HEK293T (cell line): Measurements from ENCODE around the gene MYOZ3.

Source experiments
- ELF4 ChIP-seq: fragments of 450-650 bp; IDR thresholded peaks from 2 replicates; pipeline ENCODE4 v1.6.1; 2017; ENCODE audit warnings: antibody characterized with exemption
- FOXA1 ChIP-seq: fragments of 450-650 bp; IDR thresholded peaks from 2 replicates; pipeline ENCODE4 v1.6.1; 2016; ENCODE audit warnings: mild to moderate bottlenecking
- FOXM1 ChIP-seq: fragments of 450-650 bp; IDR thresholded peaks from 2 replicates; pipeline ENCODE4 v1.6.1; 2017; ENCODE audit warnings: mild to moderate bottlenecking, borderline replicate concordance
- HDGF ChIP-seq: fragments of 450-650 bp; IDR thresholded peaks from 2 replicates; pipeline ENCODE4 v1.6.1; 2017; ENCODE audit warnings: antibody characterized with exemption, borderline replicate concordance
- SP1 ChIP-seq: fragments of 450-650 bp; IDR thresholded peaks from 2 replicates; pipeline ENCODE4 v1.6.1; 2017
- SUZ12 ChIP-seq: fragments of 450-650 bp; IDR thresholded peaks from 2 replicates; pipeline ENCODE4 v1.6.1; 2016; ENCODE audit warnings: mild to moderate bottlenecking
- TARDBP ChIP-seq: fragments of 450-650 bp; IDR thresholded peaks from 2 replicates; pipeline ENCODE4 v1.6.1; 2016
- ZNF384 ChIP-seq: fragments of 450-650 bp; IDR thresholded peaks from 2 replicates; pipeline ENCODE4 v1.6.1; 2016

GRCh38 chr5:150689120-150689519 lies 28.1 kb downstream of the MYOZ3 start:
- TF ChIP-seq ELF4 (no peak), HDGF (no peak), ZNF384 (no peak), FOXA1 (no peak), SP1 (no peak), FOXM1 (no peak), SUZ12 (no peak), TARDBP (no peak)
